CD8-positive, alpha-beta memory T cell (primary cell): ENCODE data around the gene S100A14. TPM values are rescaled to one million over a fixed set of nuclear protein-coding genes. Genes with fewer than 3 reads are reported as not detected.
A peak's percentile ranks its signal among the peaks of the same experiment; 100 is the strongest.

Source experiments
- CTCF ChIA-PET: fragments of 350-600 bp; sonication (Branson Sonifier 250); formaldehyde crosslinking; loops from one replicate; lab custom pipeline; 2021; ENCODE audit warnings: antibody characterized with exemption; lab: Charles Lee
- POLR2A ChIA-PET: fragments of 350-600 bp; sonication (Branson Sonifier 250); formaldehyde crosslinking; loops from one replicate; lab custom pipeline; 2021; ENCODE audit warnings: antibody characterized with exemption; lab: Charles Lee
- DNase-seq, 5 donors: peaks; one replicate each; pipeline versions ENCODE4 v3.0.0 to v3.0.0-alpha.2; 2020 to 2022; ENCODE audit warnings: mixed read lengths in 1 of 5
- H3K27ac ChIP-seq: one replicate; pipeline ENCODE4 v1.7.0; 2013; ENCODE audit warnings: low read depth, mild to moderate bottlenecking, low read length, moderate library complexity
- H3K27me3 ChIP-seq: 2 replicates; pipeline ENCODE4 v1.7.0; 2013; ENCODE audit warnings: low read length, mild to moderate bottlenecking; ENCODE audit not compliant: insufficient read depth, poor library complexity, severe bottlenecking
- H3K36me3 ChIP-seq: 2 replicates; pipeline ENCODE4 v1.7.0; 2013; ENCODE audit warnings: mild to moderate bottlenecking, low read length, moderate library complexity; ENCODE audit not compliant: insufficient read depth
- H3K4me1 ChIP-seq: 2 replicates; pipeline ENCODE4 v1.7.0; 2013; ENCODE audit warnings: mild to moderate bottlenecking, low read length, moderate library complexity; ENCODE audit not compliant: insufficient read depth
- H3K4me3 ChIP-seq: 2 replicates; pipeline ENCODE4 v1.7.0; 2013; ENCODE audit warnings: mild to moderate bottlenecking, low read length
- H3K9me3 ChIP-seq: 2 replicates; pipeline ENCODE4 v1.7.0; 2013; ENCODE audit warnings: mild to moderate bottlenecking, low read length
- H3K27ac Mint-ChIP-seq, 8 donors: one replicate each; pipeline ENCODE4 v1.8.0; 2020 to 2021; ENCODE audit warnings: mixed read lengths in 8 of 8, mild to moderate bottlenecking in 6 of 8, inconsistent platforms in 3 of 8, moderate library complexity in 3 of 8
- H3K27me3 Mint-ChIP-seq, 2 donors: one replicate each; pipeline ENCODE4 v1.8.0; 2020 to 2021; ENCODE audit warnings: mixed read lengths in 2 of 2, mild to moderate bottlenecking in 1 of 2, moderate library complexity in 1 of 2
- H3K36me3 Mint-ChIP-seq, 3 donors: one replicate each; pipeline ENCODE4 v1.8.0; 2020 to 2021; ENCODE audit warnings: mixed read lengths in 3 of 3, inconsistent platforms in 1 of 3, mild to moderate bottlenecking in 1 of 3
- H3K4me1 Mint-ChIP-seq, 3 donors: one replicate each; pipeline ENCODE4 v1.8.0; 2020 to 2021; ENCODE audit warnings: mixed read lengths in 3 of 3, inconsistent platforms in 1 of 3, mild to moderate bottlenecking in 1 of 3
- H3K4me3 Mint-ChIP-seq, 7 donors: one replicate each; pipeline ENCODE4 v1.8.0; 2020 to 2021; ENCODE audit warnings: mixed read lengths in 7 of 7, mild to moderate bottlenecking in 6 of 7, moderate library complexity in 4 of 7, inconsistent platforms in 2 of 7
- H3K9me3 Mint-ChIP-seq, 5 donors: one replicate each; pipeline ENCODE4 v1.8.0; 2020 to 2022; ENCODE audit warnings: mixed read lengths in 5 of 5, mild to moderate bottlenecking in 3 of 5, moderate library complexity in 2 of 5, inconsistent platforms in 1 of 5
- polyA plus RNA-seq: library from polyadenylated mRNA; unstranded; fragments of 300-500 nt; fragmentation: Illumina TruSeq; gene quantifications from one replicate; pipeline ENCODE4 v1.2.3, GENCODE V29; 2021
- total RNA-seq, 2 experiments: library from RNA; stranded (reverse); gene quantifications; one replicate each; pipeline ENCODE4 v1.2.3, GENCODE V29; 2021

The S100A14 gene
- total and polyA plus RNA-seq, 3 experiments from 2014 or later, result not detected

- Mint-ChIP-seq H3K27me3 (peaks cover 1 to 16% of the 10 kb centered on the region in 2 donors), H3K36me3 (no peaks in the 10 kb centered on the region), H3K27ac (peak overlapping the region; percentile 76 to 91 (median 85)), H3K4me3 (peak overlapping the region in 6 of 7 donors; percentile 30 to 63 (median 46)), H3K9me3 (no peaks in the 10 kb centered on the region), H3K4me1 (peaks cover 27 to 35% (median 34%) of the 10 kb centered on the region in 3 donors)
- ChIA-PET POLR2A (interaction anchor here (0.5 to 1.5 kb wide), 5 partner anchors 22 to 770 kb away, joined by 3 to 5 read pairs (median 4); partner anchors contain the start of gene S100A6), CTCF (interaction anchor here (1.1 to 2.6 kb wide), 5 partner anchors 16 to 57 kb away, joined by 4 to 23 read pairs (median 10); partner anchors contain the start of genes S100A4 and S100A6)
- Histone ChIP-seq H3K4me3 (no peak overlapping the region), H3K9me3 (no peaks in the 10 kb centered on the region), H3K27me3 (no peaks in the 10 kb centered on the region), H3K36me3 (no peaks in the 10 kb centered on the region), H3K4me1 (peaks cover 24% of the 10 kb centered on the region), H3K27ac (peak overlapping the region; percentile 43)
- peak in 4 of 5 donors; percentile 54 to 89 (median 66) for DNase-seq
These were observed 49.4 kb downstream of the S100A14 start for GRCh38 chr1:153566414-153567371.

DNA sequence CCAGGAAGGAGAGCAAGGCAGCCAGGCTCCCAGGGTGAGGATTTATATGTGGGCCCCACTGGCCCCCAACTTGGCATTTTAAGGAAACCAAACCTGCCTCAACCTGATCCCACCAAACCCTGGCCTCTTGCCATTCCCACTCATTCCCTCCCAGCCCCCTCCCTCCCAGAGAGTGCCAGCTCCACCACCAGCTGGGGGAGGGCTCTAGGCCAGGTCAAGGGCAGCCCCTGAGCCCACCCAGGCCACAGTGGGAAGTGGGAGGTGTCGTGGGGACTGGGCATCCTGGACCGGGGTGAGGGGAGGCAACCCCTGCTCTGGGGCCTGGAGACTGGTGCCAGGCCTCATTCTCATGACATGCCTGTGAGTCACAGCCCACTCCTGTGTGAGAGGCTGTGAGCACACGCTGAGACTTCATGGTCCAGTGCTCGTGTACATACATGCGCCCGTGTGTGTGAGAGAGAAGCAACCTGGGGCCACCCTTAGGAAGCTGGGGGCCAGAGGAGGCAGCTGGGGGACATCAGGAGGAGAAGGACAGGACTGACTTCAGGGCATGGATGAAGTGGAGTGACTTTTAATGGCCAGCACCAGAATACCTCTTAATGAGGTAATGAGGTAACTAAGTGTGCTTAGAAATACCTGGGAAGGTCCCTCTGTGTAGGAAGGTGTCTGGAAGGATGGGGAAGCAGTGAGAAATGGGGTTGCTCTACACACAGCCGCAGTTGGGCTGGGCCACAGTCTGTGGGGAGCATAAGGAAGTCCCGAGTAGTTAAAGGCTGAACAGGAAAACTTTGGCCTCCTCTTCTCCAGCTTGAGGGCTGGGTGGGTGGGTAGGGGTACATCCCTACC, 50.4 kb downstream of the S100A14 start, which contains the start of gene S100A2:
Gene S100A2, minus strand, starts transcription at position 316 of the 846 bp plus-strand sequence. CDS start 1,967 bp downstream, outside the sequence.
- H3K4me3 Mint-ChIP-seq, result peak within 1 kb of the TSS in 6 of 7 donors; percentile 30 to 63 (median 57)

More for the DNA sequence above, 50.4 kb downstream of the S100A14 start, which contains the start of gene S100A2:
- Histone ChIP-seq H3K27ac (peak within 1 kb of the TSS; percentile 43), H3K9me3 (no peaks in the 10 kb centered on the region), H3K4me3 (no peak within 1 kb of the TSS), H3K27me3 (no peaks in the 10 kb centered on the region), H3K4me1 (peaks cover 24% of the 10 kb centered on the region), H3K36me3 (no peaks in the 10 kb centered on the region)
- Mint-ChIP-seq H3K9me3 (no peaks in the 10 kb centered on the region), H3K36me3 (no peaks in the 10 kb centered on the region), H3K27ac (peak within 1 kb of the TSS; percentile 83 to 98 (median 91)), H3K27me3 (peaks cover 0 to 10% of the 10 kb centered on the region in 2 donors), H3K4me1 (peaks cover 27 to 35% (median 34%) of the 10 kb centered on the region in 3 donors)
- POLR2A ChIA-PET, result interaction anchor here (0.7 to 1.5 kb wide), 4 partner anchors 21 to 34 kb away, joined by 3 to 5 read pairs (median 4); partner anchors contain the start of gene S100A6
- peak in 1 of 5 donors; percentile 54 for DNase-seq
- CTCF ChIA-PET, result interaction anchor here (1.1 to 6.6 kb wide), 6 partner anchors 15 to 56 kb away, joined by 4 to 35 read pairs (median 12); partner anchors contain the start of genes S100A4 and S100A6

Other genes starting within 250 kb of the S100A14 start
- gene S100A12, start 240.7 kb downstream of the S100A14 start, total RNA-seq, result not detected
- gene S100A12, start 240.7 kb downstream of the S100A14 start, polyA plus RNA-seq, result not detected
- gene S100A8, start 225.3 kb downstream of the S100A14 start, total RNA-seq, result not detected
- gene S100A8, start 225.3 kb downstream of the S100A14 start, polyA plus RNA-seq, result not detected
- gene S100A7A, start 199.8 kb downstream of the S100A14 start, total RNA-seq, result not detected
- gene S100A7A, start 199.8 kb downstream of the S100A14 start, polyA plus RNA-seq, result not detected
- not detected for gene S100A7, start 155.7 kb downstream of the S100A14 start, total RNA-seq
- not detected for gene S100A7, start 155.7 kb downstream of the S100A14 start, polyA plus RNA-seq
- 100 to 1,000 TPM; 244 to 254 TPM for gene S100A6, start 80.3 kb downstream of the S100A14 start, total RNA-seq
- gene S100A6, start 80.3 kb downstream of the S100A14 start, polyA plus RNA-seq, result 892 TPM
- 1 to 10 TPM in 1 of 2 experiments, under 1 TPM in 1; 0.61 to 1.5 TPM for gene S100A5, start 75.4 kb downstream of the S100A14 start, total RNA-seq
- gene S100A5, start 75.4 kb downstream of the S100A14 start, polyA plus RNA-seq, result 1.6 TPM
- 100 to 1,000 TPM; 125 to 132 TPM for gene S100A4, start 70.5 kb downstream of the S100A14 start, total RNA-seq
- 2,575 TPM for gene S100A4, start 70.5 kb downstream of the S100A14 start, polyA plus RNA-seq
- not detected for gene S100A3, start 67.1 kb downstream of the S100A14 start, total RNA-seq
- not detected for gene S100A3, start 67.1 kb downstream of the S100A14 start, polyA plus RNA-seq
- 1 to 10 TPM in 1 of 2 experiments, under 1 TPM in 1; 0.81 to 1.1 TPM for gene S100A2, start 50.5 kb downstream of the S100A14 start, total RNA-seq
- 0.72 TPM for gene S100A2, start 50.5 kb downstream of the S100A14 start, polyA plus RNA-seq
- not detected for gene S100A16, start 3.2 kb downstream of the S100A14 start, total RNA-seq
- not detected for gene S100A16, start 3.2 kb downstream of the S100A14 start, polyA plus RNA-seq
- gene S100A13, start 11.2 kb upstream of the S100A14 start, total RNA-seq, result 1 to 10 TPM; 5.5 to 7.6 TPM
- gene S100A13, start 11.2 kb upstream of the S100A14 start, polyA plus RNA-seq, result 1.3 TPM
- not detected for gene S100A1, start 12.1 kb upstream of the S100A14 start, total RNA-seq
- gene S100A1, start 12.1 kb upstream of the S100A14 start, polyA plus RNA-seq, result 0.07 TPM
- 10 to 100 TPM; 95.9 to 98.9 TPM for gene CHTOP, start 17.7 kb upstream of the S100A14 start, total RNA-seq
- gene CHTOP, start 17.7 kb upstream of the S100A14 start, polyA plus RNA-seq, result 70.2 TPM
- 10 to 100 TPM; 36.7 to 39.0 TPM for gene SNAPIN, start 42.4 kb upstream of the S100A14 start, total RNA-seq
- gene SNAPIN, start 42.4 kb upstream of the S100A14 start, polyA plus RNA-seq, result 87.7 TPM
- gene ILF2, start 54.7 kb upstream of the S100A14 start, total RNA-seq, result 100 to 1,000 TPM; 379 to 394 TPM
- 126 TPM for gene ILF2, start 54.7 kb upstream of the S100A14 start, polyA plus RNA-seq
- not detected for gene NPR1, start 62.4 kb upstream of the S100A14 start, total RNA-seq
- not detected for gene NPR1, start 62.4 kb upstream of the S100A14 start, polyA plus RNA-seq
- gene INTS3, start 111.7 kb upstream of the S100A14 start, total RNA-seq, result 10 to 100 TPM; 58.2 to 61.1 TPM
- gene INTS3, start 111.7 kb upstream of the S100A14 start, polyA plus RNA-seq, result 11.9 TPM
- 10 to 100 TPM in 1 of 2 experiments, 1 to 10 TPM in 1; 9.9 to 11.3 TPM for gene SLC27A3, start 159.1 kb upstream of the S100A14 start, total RNA-seq
- 29.3 TPM for gene SLC27A3, start 159.1 kb upstream of the S100A14 start, polyA plus RNA-seq